ENCODE data around the gene PSPN. TPM values are rescaled to one million over a fixed set of nuclear protein-coding genes. Genes with fewer than 3 reads are reported as not detected.

PSPN gene

GRCh38 chr19:6334490-6335285 is 41.0 kb downstream of the PSPN start:
- H3K4me3 ChIP-seq (ENCODE audit: low read length): no peak overlapping the region
- peaks cover 7% of the 10 kb centered on the region for H3K27me3 ChIP-seq (ENCODE audit: control insufficient read depth, insufficient read depth, low read length)
- no peak overlapping the region for H3K9ac ChIP-seq (ENCODE audit: low read depth, low read length)
- H3K4me1 ChIP-seq (ENCODE audit: control insufficient read depth, insufficient read depth, low read length): no peaks in the 10 kb centered on the region
- H3K4me2 ChIP-seq (ENCODE audit: low read length): no peak overlapping the region
- H3K36me3 ChIP-seq (ENCODE audit: insufficient read depth, low read length): no peaks in the 10 kb centered on the region
- no peaks in the 10 kb centered on the region for H3K9me3 ChIP-seq (replicated peaks; ENCODE audit: low read length)

- Histone ChIP-seq H3K27me3 (ENCODE audit: control insufficient read depth, insufficient read depth, low read length) (peaks cover 7% of the 10 kb centered on the region), H3K4me2 (ENCODE audit: low read length) (no peak within 1 kb of the TSS), H3K9me3 (replicated peaks; ENCODE audit: low read length) (no peaks in the 10 kb centered on the region), H3K4me1 (ENCODE audit: control insufficient read depth, insufficient read depth, low read length) (no peaks in the 10 kb centered on the region), H3K9ac (ENCODE audit: low read depth, low read length) (no peak within 1 kb of the TSS), H3K4me3 (ENCODE audit: low read length) (no peak within 1 kb of the TSS), H3K36me3 (ENCODE audit: insufficient read depth, low read length) (no peaks in the 10 kb centered on the region)
Measured at GRCh38 chr19:6333439-6333838, 42.3 kb downstream of the PSPN start, which contains the start of gene ACER1. ACER1 (minus strand) TSS chr19:6333612; CDS start chr19:6333551, 61 bp downstream.

GRCh38 chr19:6326815-6327214 is 48.9 kb downstream of the PSPN start:
- H3K9me3 ChIP-seq (replicated peaks; ENCODE audit: low read length): no peaks in the 10 kb centered on the region
- H3K4me3 ChIP-seq (ENCODE audit: low read length): no peak overlapping the region
- H3K27me3 ChIP-seq (ENCODE audit: control insufficient read depth, insufficient read depth, low read length): peaks cover 24% of the 10 kb centered on the region
- H3K4me2 ChIP-seq (ENCODE audit: low read length): no peak overlapping the region
- H3K36me3 ChIP-seq (ENCODE audit: insufficient read depth, low read length): no peaks in the 10 kb centered on the region
- no peaks in the 10 kb centered on the region for H3K4me1 ChIP-seq (ENCODE audit: control insufficient read depth, insufficient read depth, low read length)
- no peak overlapping the region for H3K9ac ChIP-seq (ENCODE audit: low read depth, low read length)

- no peak overlapping the region for H3K4me3 ChIP-seq (ENCODE audit: low read length)
- H3K4me1 ChIP-seq (ENCODE audit: control insufficient read depth, insufficient read depth, low read length): no peaks in the 10 kb centered on the region
- H3K4me2 ChIP-seq (ENCODE audit: low read length): no peak overlapping the region
- H3K9ac ChIP-seq (ENCODE audit: low read depth, low read length): no peak overlapping the region
- peaks cover 22% of the 10 kb centered on the region for H3K27me3 ChIP-seq (ENCODE audit: control insufficient read depth, insufficient read depth, low read length)
- H3K36me3 ChIP-seq (ENCODE audit: insufficient read depth, low read length): no peaks in the 10 kb centered on the region
- H3K9me3 ChIP-seq (replicated peaks; ENCODE audit: low read length): no peaks in the 10 kb centered on the region
Measured at GRCh38 chr19:6325614-6326013, 50.1 kb downstream of the PSPN start.

Small RNA genes within 50 kb of the gene (small RNA-seq; reads per million reads assigned to genes)
- gene MIR6790 (not detected), gene MIR6885 (not detected)
